Mesothelial cell of epicardium (in vitro differentiated cells): ENCODE data around the gene ZNF821. TPM values are rescaled to one million over a fixed set of nuclear protein-coding genes. Genes with fewer than 3 reads are reported as not detected.
A peak's percentile ranks its signal among the peaks of the same experiment; 100 is the strongest.

Experiments
- DNase-seq, 2 experiments: peaks; one replicate each; pipeline ENCODE4 v3.0.0; 2021; ENCODE audit warnings: low spot score in 2 of 2; ENCODE audit not compliant: unreplicated experiment in 2 of 2
- H3K27ac Mint-ChIP-seq: 2 replicates; pipeline ENCODE4 v1.8.0; 2021; ENCODE audit warnings: mixed read lengths
- H3K27me3 Mint-ChIP-seq: 2 replicates; pipeline ENCODE4 v1.8.0; 2021; ENCODE audit warnings: low read depth, mixed read lengths
- H3K36me3 Mint-ChIP-seq: 2 replicates; pipeline ENCODE4 v1.8.0; 2021; ENCODE audit warnings: mixed read lengths
- H3K4me1 Mint-ChIP-seq: 2 replicates; pipeline ENCODE4 v1.8.0; 2021; ENCODE audit warnings: mixed read lengths
- H3K4me3 Mint-ChIP-seq: 2 replicates; pipeline ENCODE4 v1.8.0; 2021; ENCODE audit warnings: mild to moderate bottlenecking, moderate library complexity, mixed read lengths
- H3K9me3 Mint-ChIP-seq: 2 replicates; pipeline ENCODE4 v1.8.0; 2021; ENCODE audit warnings: mixed read lengths
- CTCF ChIP-seq: fragments of 200-600 bp; sonication (generic); IDR thresholded peaks from one replicate; pipeline ENCODE4 v1.5.0; 2021; ENCODE audit warnings: antibody characterized with exemption; ENCODE audit not compliant: unreplicated experiment
- total RNA-seq: library from RNA; stranded (reverse); gene quantifications from 3 replicates; pipeline ENCODE4 v1.2.1, GENCODE V29; 2021

Gene ZNF821
- total RNA-seq, 1 donor from 2014 or later = 28.8 TPM

- peak overlapping the region; percentile 94 for H3K27ac Mint-ChIP-seq
- peak overlapping the region; percentile 89 for H3K4me3 Mint-ChIP-seq
- DNase-seq = no peak
- peaks cover 14% of the 10 kb centered on the region for H3K4me1 Mint-ChIP-seq
- no peak for TF ChIP-seq CTCF
- no peaks in the 10 kb centered on the region for H3K9me3 Mint-ChIP-seq
- peaks cover 21% of the 10 kb centered on the region for H3K36me3 Mint-ChIP-seq
- H3K27me3 Mint-ChIP-seq = no peaks in the 10 kb centered on the region
Measured at GRCh38 chr16:71846431-71846830, 37.6 kb downstream of the ZNF821 start.

DNA sequence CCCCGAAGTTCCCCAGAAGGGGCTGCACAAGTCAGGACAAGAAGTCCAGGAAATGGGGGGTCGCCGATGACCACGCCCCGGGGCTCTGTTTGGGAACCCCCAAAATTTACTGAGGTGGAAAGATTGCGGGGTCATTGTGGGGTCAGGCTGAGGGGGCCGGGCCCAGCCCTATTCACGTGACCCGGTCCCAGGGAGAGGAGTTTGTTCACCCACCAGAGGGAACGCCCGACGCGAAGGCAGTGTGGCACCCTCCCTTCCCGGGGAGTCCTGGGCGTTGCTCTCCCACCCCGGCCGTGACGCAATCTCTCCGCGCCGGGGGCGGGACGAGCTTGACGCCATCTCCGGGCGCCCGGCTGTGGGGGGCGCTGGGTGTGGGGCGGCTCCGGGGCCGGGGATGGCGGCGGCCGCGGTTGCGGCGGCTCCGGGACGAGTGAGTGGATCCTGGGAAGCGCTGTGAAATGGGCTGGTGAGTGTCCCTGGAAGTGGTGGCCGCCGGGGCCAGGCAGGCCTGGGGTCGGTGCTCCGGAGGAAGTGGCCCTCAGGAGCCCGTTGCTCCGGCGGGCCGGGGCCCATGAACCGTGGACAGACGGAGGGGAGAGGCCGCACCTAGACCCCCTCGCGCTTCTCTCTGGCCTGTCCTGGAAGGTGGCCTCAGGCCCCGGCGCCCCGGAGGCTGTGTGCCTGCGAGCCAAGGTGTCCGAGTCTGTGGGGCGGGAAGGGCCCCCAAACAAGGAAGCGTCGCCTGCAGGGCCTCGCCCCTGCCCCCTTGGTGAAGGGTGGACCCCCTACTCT lies 38.1 kb downstream of the ZNF821 start, which contains the start of gene ATXN1L:
Gene ATXN1L, plus strand, starts transcription at position 338 of the 792 bp plus-strand sequence. CDS start 3,765 bp downstream, outside the sequence.
- peaks cover 14% of the 10 kb centered on the region for H3K4me1 Mint-ChIP-seq
- H3K9me3 Mint-ChIP-seq = no peaks in the 10 kb centered on the region
- no peak for TF ChIP-seq CTCF
- H3K27me3 Mint-ChIP-seq = no peaks in the 10 kb centered on the region
- H3K4me3 Mint-ChIP-seq = peak within 1 kb of the TSS; percentile 89
- H3K27ac Mint-ChIP-seq = peak within 1 kb of the TSS; percentile 98
- DNase-seq = peak; percentile 91 to 97
- H3K36me3 Mint-ChIP-seq = peaks cover 19% of the 10 kb centered on the region

GRCh38 chr16:71843572-71843971 lies 40.4 kb downstream of the ZNF821 start:
- Mint-ChIP-seq H3K4me1 (peaks cover 16% of the 10 kb centered on the region), H3K36me3 (peaks cover 6% of the 10 kb centered on the region), H3K27me3 (no peaks in the 10 kb centered on the region), H3K4me3 (no peak overlapping the region), H3K27ac (no peak overlapping the region), H3K9me3 (no peaks in the 10 kb centered on the region)
- no peak for TF ChIP-seq CTCF
- no peak for DNase-seq

DNA sequence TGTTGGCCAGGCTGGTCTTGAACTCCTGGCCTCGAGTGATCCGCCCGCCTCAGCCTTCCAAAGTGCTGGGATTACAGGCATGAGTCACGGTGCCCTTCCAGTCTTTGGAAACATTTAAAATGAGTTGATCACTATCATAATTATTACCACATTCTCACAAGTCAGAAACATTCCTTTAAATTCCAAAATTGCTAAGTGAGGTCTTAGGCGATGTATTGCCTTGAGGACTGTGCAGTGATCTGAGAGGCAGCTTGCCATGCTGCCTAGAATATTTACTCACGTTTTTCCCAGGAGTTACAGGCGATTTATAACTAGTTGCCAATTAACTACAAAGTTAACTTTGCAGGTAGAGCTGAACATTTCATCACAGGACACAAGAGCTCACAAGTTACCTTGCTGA lies 43.9 kb downstream of the ZNF821 start:
- DNase-seq = no peak
- Mint-ChIP-seq H3K9me3 (no peaks in the 10 kb centered on the region), H3K36me3 (no peaks in the 10 kb centered on the region), H3K4me3 (no peak overlapping the region), H3K27me3 (no peaks in the 10 kb centered on the region), H3K4me1 (peaks cover 2% of the 10 kb centered on the region), H3K27ac (peak overlapping the region; percentile 30)
- TF ChIP-seq CTCF = no peak

- Mint-ChIP-seq H3K9me3 (no peaks in the 10 kb centered on the region), H3K27ac (no peak overlapping the region), H3K27me3 (no peaks in the 10 kb centered on the region), H3K4me1 (peaks cover 2% of the 10 kb centered on the region), H3K36me3 (no peaks in the 10 kb centered on the region), H3K4me3 (no peak overlapping the region)
- DNase-seq = no peak
- no peak for TF ChIP-seq CTCF
Measured at GRCh38 chr16:71837150-71837549, 46.8 kb downstream of the ZNF821 start.
